D341Med (cell line): ENCODE data around the gene PALS2.
A peak's percentile ranks its signal among the peaks of the same experiment; 100 is the strongest.

ENCODE experiments used
- DNase-seq: peaks from one replicate; pipeline ENCODE4 v3.0.0; 2012; ENCODE audit warnings: low spot score

PALS2 gene, protein sequence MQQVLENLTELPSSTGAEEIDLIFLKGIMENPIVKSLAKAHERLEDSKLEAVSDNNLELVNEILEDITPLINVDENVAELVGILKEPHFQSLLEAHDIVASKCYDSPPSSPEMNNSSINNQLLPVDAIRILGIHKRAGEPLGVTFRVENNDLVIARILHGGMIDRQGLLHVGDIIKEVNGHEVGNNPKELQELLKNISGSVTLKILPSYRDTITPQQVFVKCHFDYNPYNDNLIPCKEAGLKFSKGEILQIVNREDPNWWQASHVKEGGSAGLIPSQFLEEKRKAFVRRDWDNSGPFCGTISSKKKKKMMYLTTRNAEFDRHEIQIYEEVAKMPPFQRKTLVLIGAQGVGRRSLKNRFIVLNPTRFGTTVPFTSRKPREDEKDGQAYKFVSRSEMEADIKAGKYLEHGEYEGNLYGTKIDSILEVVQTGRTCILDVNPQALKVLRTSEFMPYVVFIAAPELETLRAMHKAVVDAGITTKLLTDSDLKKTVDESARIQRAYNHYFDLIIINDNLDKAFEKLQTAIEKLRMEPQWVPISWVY

DNA sequence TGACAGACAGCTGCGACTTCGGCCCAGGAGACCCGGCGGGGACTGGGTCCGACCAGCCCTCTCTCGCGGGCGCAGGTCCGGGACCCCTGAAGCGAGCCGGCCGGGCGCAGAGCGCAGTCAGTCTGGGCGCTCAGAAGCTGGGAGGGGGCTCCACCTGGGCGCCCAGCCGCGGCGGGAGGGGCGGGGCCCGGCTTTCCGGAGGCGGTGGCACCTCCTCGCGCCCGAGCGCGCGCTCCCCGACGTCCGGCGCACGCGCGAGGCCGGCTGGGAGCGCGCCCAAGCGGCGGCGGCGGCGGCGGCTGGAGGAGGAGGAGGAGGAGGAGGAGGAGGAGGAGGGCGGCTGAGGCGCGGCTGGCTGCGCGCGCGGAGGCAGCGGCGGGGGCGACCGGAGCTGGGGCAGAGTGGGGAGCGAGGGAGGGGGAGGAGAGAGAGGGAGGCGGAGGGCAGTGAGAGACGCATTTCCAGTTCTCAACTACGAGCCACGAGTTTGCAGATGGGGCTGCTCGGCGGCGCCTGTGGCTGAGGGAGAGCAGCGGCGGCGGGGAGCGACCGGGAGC is at the start of gene PALS2:
Gene PALS2, plus strand, starts transcription at position 456 of the 557 bp plus-strand sequence. CDS start 50,216 bp downstream, outside the sequence.
- DNase-seq = peak; percentile 91

DNA sequence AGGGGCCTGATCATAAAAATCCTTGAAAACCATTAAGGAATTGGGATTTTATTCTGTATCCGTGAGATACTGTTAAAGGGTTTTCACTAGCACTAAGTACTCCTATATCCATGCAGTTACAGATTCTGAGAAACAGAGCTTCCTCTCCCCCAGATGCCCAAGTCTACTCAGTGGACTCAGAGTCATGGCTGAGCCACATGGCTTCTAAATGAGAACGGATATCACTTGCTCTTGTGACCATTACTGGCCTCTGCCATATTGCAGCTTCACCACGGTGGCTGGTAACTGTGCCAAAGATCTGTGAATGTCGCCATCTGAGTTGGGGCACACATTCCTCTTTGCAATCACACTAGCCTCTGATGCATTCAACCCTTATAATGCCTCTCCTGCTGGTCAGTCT is 42.0 kb upstream of the PALS2 start:
- DNase-seq = no peak

DNA sequence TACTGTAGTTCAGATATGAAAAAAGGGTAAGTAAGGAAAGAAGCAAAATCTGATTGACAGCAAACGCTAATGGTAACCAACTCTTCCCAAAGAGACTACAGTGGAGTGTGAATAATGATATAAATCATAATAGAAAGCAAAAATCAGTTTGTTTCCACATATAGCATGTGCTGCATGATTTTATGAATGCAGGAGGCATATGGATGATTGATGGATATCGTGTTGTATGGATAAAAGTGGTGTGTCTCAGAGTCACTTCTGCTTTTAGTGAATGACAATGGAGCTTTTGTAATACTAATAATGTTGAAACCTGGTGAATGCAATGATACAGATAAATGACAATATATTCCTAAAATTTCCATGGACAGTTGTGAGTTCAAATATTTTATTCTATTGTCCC is 36.6 kb upstream of the PALS2 start:
- no peak for DNase-seq

DNA sequence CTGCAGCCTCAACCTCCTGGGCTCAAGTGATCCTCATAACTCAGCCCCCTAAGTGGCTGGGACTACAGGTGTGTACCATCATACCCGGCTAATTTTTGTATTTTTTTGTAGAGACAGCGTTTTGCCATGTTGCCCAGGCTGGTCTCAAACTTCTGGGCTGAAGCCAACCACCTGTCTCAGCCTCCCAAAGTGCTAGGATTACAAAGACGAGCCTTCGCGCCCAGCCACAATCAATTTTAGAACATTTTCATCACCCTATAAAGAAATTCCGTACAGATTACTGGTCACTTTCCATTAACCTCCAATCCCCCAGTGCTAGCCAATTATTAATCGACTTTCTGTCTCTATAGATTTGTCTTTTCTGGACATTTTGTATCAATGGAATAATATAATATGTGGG is 32.3 kb upstream of the PALS2 start:
- DNase-seq = no peak

DNA sequence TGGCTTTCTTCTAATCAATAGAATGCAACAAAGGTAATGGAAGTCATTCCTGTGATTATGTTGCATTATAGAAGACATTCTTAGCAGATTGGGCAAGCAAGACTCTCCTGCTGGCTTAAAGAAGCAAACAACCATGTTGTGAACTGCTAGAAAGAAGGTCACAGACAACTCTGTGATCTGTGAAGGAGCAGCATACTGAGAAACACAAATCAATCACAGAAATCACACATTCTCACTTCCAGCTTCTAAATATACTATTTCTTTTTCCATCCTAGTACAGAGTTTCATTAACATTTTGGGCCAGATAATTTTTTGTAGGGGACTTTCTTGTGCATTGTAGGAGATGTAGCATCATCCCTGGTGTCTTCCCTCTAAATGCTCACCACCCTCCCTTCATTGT is 28.0 kb upstream of the PALS2 start:
- DNase-seq = no peak

DNA sequence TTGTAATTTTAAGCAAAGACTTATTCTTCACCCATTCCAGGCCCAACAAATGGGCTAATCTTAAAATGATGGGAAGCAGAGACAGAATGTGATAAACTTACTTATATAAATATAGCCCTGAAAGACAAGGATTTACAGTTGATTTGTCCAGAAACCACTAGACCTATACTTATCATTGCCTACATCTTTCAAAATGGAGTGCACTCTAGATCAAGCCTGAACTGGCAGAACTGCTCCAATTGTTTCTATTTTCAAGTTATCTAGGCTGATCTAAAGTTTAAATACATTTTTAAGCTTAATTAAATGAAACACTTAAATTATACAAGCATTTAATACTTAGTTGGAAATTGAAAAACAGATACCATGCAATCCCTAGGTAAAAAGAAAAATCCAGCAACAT is 24.9 kb upstream of the PALS2 start:
- no peak for DNase-seq

DNA sequence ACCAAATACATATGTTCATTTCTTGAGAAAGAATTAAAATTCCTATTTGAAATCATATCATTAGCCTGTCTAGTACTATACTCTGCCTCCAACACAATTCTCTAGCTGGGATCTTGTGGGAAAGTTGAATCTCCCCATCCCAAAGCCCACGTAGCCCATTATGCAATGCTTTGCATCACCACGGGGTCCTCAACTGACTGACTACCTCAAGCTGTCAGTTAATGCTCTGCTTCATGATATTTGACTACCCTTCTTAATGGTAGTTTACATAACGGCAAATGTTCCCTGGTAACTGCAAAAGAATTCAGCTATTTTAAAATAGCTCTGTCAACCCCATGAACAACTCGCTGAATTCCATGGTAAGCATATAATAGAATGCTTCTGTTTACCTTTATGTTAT is 23.3 kb upstream of the PALS2 start:
- DNase-seq = no peak

DNA sequence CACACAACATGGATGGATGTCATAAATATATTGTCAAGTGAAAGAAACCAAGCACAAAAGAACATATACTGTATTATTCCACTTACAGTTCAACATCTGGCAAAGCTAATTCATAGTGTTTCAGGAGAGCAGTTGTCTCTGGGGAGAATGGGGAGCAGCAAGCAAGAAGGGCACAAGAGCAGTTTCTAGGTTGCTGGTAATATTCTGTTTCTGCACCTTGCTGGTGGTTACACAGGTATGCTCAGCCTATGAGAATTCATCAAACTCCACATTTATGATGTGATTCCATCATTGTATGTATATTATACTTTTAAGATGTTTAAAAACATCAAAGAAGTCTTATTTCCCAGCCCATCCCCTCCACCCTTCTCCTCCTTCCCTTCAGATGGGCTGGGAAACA is 18.1 kb upstream of the PALS2 start:
- no peak for DNase-seq

DNA sequence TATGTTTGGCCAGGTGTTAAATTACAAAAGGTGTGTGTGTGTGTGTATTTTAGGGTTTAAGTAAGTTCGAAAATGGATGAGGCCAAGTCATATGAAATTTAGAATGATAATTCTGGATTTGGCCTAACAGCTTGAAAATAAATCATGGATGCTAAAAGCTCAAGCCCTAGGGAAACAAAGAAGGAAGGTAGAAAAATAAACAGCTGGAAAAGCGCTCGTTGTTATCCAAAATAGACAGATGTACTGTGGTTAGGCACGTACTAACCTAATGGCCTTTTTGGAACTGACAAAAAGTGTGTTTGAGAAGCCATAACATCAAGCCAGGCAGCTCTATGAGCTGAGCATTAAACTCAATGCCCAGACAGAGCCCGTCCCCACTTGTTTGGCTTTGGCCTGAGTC is 17.5 kb upstream of the PALS2 start:
- DNase-seq = no peak

DNA sequence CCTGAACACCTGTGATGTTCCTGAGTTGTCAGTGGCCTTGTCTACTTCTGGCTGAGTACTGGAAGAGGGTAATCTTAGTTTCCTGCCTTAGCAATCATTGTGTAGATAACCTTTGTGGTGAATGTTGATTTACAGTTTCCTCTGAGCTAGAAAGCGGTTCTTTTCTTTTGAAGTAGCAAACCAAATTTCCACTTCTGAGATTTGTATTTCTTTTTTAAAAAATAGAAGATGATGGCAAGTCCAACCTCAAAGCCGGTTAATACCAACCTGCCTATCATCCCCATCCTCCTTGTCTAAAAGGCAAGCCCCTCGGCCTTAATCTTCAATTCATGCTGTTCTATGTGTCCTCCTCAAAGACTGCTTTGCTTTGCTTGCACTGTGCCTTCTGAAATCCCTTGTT is 12.5 kb upstream of the PALS2 start:
- no peak for DNase-seq

DNA sequence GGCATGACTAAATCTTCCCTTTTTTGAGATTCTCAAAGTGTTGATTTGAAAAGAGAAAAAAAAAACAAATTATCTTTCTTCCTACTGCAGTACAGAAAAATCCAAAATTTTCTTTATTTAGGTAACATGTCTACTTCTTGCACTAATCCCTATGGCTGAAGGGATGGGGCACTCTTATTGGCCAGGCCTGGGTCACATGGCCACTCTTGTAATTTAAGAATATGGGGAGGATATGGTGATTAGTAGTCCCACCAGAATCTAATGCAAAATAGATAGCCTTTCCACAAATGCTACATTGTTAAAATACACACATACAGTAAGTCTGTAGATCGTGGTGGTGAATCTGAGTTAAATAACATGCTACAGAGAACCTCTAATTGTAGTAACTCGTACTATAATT is 7.0 kb upstream of the PALS2 start:
- DNase-seq = no peak

DNA sequence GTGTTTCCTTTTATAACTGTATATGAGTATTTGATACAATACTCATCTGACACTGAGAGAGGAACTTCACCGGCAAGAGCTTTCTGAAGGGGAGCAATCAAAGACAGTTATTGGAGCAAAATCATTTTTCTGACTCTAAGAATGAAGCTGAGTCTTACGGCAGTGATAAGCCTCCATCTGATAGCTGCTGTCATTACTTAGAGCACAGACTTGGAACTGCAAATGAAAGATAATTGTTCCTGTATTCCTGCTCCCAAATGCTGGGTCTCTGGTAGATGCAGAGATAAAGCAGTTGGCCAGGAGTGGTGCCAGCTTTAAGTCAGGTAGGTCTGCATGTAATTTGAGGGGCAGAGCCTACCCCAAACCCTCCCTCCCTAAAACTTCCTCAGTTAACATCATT is 2.3 kb upstream of the PALS2 start:
- DNase-seq = no peak

DNA sequence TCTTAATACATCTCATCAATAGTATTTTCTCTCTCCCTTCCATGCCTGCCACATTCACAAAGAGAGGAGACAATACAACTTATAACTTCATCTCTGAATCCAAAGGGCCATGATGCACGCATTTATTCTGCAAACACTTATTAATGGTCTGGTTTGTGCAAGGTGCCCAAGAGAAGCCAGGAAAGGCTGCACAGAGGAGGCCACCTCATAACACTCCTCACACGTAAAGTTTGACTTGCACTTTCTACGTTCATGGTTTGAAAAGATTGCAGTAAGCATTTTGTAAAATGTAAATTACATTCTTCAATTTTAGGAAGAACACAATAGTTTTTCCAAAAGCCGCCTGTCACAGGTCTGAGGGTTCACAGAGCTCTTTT is 1.2 kb upstream of the PALS2 start:
- DNase-seq = no peak

DNA sequence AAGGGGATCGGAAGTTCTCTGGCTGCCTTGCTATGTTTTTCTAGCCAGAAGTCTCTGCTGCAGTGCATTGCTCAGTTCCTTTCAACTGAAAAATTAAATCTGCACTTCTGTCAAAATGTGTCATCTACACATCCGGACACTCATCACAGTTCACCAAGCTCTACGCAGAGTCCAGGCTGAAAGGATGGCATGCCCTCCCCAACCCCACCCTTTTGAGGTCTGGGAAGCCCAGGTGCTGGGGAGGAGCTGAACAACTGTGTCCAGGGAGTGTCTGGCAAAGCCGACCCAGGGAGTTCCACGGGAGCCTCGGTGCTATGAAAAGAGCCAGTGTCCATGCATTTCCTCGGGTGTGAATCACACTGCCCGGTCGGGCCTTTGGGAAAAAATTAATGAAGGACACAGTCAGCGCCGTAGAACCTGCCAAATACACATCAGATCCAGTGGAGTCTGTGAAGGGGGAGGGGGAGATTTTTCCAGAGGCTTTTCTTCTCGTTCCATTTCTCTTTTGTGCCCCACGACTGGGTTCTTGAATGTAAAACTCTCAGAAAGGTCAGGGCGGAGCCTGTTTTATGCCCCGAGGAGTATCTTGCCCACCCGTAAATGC is 757 bp upstream of the PALS2 start:
- DNase-seq = peak; percentile 33

DNA sequence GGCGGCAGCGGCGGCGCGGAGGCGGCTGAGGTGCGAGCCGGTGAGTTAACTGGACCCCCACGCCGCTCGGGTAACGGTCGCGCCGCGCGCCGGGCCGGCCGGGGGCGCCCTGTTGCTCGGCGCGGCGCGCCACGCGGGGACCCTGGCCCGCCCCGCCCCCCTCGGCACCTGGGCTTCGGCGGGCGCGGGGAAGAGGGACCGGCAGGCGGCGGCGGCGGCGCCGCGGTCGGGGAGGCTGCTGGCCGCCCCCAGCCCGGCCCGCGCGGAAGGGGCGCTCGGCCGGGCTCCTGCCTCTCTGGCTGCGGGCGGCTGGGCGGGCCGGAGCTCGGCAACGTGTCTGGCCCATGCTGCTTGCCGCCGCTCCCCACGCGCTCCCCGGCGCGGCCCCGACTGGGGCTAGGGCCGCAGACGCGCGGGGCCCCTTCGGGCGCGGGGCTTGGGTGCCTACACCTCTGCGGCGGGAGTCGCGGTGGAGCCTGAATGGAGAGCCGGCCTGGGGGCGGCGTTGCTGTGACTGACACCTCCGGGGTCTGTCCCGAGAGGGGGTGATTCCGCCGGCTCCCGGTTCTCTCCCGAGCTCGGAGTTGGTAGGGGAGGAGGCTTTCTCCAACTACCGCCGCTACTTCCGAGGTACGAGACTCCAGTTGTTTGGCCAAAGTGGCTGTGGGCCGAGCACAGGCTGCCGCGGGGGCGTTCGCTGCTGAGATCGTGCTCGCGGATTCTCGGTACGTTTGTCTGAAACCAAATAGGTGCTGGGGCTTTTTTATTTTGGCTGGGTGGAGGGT is 494 bp downstream of the PALS2 start:
- peak; percentile 82 for DNase-seq

DNA sequence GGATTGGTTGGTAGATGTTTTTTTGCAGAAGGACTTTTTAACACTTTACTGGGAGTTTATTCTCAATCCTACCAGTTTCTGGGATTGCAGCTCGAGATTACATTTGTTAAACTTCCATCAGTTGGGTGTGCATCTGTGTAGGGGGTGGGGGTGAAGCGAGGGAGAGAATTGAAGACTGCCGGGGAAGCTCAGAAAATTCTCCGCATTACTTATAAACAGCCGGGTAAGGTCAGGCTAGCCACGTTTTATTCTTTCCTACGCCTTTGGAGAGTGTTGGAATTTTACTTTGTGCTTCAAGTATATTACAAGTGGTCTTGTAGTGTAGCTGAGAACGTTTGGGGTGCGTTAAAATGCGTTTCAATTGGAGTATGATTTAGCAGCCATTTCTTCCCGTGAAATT is 1.1 kb downstream of the PALS2 start:
- no peak for DNase-seq

DNA sequence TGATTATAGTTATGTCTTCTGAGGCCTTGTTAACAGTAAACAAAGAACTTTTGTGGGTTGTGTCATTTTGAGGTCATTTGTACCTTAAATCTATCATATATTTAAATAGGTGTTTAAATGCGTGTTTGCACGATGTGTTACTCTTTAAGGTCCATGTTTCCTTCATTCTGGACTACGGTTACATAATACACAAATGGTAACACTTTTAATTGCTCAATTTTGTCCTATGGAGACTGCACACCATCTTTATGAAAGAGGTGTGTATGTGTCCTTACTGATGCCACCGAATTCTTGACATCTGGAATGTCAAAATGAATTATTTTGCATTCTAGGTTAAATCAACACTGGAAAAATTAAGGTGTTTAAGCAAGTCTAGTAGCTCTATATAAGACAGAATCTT is 1.7 kb downstream of the PALS2 start:
- DNase-seq = no peak

DNA sequence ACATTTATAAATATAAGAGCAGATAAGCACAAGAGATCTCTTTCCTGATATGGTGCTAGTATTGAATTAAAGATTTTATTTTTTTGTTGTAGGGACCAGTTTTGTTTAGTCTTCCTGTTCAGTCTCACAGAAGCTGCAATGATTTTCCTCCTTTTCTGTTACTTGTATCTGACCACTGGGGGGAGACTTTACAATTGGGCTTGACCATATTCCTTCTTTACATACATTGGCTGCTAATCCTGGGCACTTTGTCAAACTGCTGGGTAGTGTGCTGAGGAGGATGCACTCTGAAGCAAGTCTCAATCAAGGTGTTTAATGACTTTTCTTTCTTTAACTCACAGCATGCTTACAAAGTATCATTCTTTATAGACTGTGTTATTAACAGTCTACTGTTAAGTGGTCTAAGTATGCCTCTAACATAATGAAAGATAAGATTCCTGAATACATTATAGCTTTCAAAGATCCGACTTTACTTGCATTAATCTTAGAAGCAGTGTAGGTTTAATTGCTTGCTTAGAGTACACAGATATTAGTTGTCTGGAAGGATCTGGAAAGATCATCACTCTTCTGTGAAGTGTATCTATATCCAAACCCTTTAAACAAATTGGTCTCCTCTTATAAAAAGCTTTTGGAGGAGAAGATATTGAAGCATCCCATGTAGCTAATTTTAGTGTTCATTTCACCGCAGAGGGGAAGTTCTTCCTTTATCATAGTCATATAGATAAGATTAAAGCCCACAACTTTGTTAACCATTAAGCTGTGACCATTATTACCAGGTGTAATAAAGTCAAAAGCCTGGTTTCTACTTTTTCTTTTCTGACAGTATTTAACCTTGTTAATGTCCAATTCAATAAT is 3.1 kb downstream of the PALS2 start:
- peak; percentile 45 for DNase-seq

DNA sequence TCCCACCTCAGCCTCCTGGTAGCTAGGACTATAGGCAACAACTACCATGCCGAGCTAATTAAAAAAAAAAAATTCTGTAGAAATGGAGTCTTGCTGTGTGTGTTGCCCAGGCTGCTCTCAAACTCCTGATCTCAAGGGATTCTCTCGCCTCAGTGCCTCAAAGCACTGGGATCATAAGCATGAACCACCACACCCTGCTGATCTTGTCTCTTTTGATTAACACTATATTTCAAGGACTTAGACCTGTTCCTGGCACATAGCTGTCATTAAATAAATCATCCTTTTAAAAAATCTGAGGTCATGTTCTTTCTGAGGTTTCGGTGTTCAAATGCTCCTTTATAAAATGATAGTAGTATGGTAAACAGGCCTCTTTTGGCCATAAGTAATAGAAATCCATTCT is 4.8 kb downstream of the PALS2 start:
- no peak for DNase-seq

DNA sequence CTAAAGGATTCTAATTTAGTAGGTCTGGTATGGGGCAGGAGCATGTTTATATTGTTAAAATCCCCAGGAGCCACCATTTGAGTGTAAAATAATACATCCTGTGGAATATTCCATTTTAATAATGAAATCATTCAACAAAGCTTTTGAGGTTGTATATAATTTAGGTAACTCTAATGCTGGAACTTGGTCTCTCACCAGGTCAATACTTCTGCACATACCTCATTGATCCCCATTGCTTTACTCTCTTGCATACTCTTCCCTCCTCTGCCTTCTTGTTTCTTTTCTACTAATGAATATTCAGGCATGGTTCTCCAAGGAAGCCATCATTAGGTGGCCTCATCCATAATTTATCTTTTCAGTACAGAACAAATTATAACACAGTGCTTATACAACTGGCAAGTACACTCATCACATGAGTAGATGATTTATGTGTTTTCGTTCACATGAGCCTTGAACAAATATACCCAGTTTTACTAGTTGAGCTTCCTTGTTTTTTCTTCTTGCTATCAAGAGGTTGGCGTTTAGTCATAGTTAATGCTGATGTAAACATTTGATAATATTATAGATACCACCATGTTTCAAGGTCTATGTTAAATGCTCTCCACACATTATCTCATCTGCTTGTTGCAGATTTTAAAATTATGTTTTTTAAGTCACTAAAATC is 7.2 kb downstream of the PALS2 start:
- DNase-seq = no peak

DNA sequence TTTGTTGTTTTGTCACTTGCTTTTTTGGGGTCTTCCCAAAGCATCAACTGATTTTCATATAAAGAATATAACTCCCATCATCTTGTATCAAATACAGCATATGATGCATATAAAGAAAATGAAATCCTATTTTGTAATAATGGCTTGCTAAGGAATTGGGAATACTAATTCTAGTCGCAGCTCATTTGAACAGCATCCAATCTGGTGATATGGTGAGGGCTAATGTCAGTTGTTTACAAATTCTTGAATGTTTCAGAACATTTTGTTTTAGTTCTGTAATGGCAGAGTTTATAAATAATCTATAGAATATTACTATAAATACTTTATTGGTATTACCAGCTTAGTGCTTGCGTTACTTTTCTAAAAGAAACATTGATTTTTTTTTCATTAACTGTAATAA is 8.9 kb downstream of the PALS2 start:
- DNase-seq = no peak
